PC-3 (cell line): ENCODE data around the gene FAM229B. TPM values are rescaled to one million over a fixed set of nuclear protein-coding genes. Genes with fewer than 3 reads are reported as not detected.

ENCODE experiments used
- ATAC-seq: fragments of 200-7000 bp; cut with Tn5 transposase; 2 replicates; pipeline ENCODE4 v1.9.1; 2020; ENCODE audit warnings: mild to moderate bottlenecking, moderate library complexity
- BruUV-seq: library from RNA; stranded (reverse); fragments of 400-500 nt; replicated peaks from 2 replicates; lab custom pipeline; 2021; lab: Mats Ljungman, UMichigan
- CTCF ChIA-PET: fragments of 300-600 bp; sonication (Branson Sonifier 250); formaldehyde crosslinking; loops from one replicate; lab custom pipeline; 2022; ENCODE audit warnings: antibody characterized with exemption; lab: Charles Lee
- POLR2A ChIA-PET: fragments of 300-600 bp; sonication (Branson Sonifier 250); formaldehyde crosslinking; loops from one replicate; lab custom pipeline; 2022; ENCODE audit warnings: antibody characterized with exemption; ENCODE audit not compliant: unreplicated experiment; lab: Charles Lee
- DNase-seq: peaks from one replicate; pipeline ENCODE4 v3.0.0-alpha.2; 2015
- H2AFZ ChIP-seq: fragments of 300-600 bp; sonication (generic); 2 replicates; pipeline ENCODE4 v1.6.0; 2016; ENCODE audit warnings: antibody characterized with exemption, low read length
- H3F3A ChIP-seq: fragments of 300-600 bp; sonication (generic); one replicate; pipeline ENCODE4 v1.6.0; 2017; ENCODE audit warnings: antibody characterized with exemption, low read length, control low read depth, mild to moderate bottlenecking; ENCODE audit not compliant: unreplicated experiment
- H3K27ac ChIP-seq: fragments of 300-600 bp; sonication (generic); 2 replicates; pipeline ENCODE4 v1.5.1; 2016; ENCODE audit warnings: mild to moderate bottlenecking, low read length
- H3K27me3 ChIP-seq: fragments of 300-600 bp; sonication (generic); 2 replicates; pipeline ENCODE4 v1.6.1; 2016; ENCODE audit warnings: low read length, mixed read lengths
- H3K36me3 ChIP-seq: fragments of 300-600 bp; sonication (generic); 2 replicates; pipeline ENCODE4 v1.6.1; 2016; ENCODE audit warnings: low read depth, mixed run types, low read length, mixed read lengths
- H3K4me1 ChIP-seq: fragments of 300-600 bp; sonication (generic); 2 replicates; pipeline ENCODE4 v1.5.1; 2016; ENCODE audit warnings: low read length; ENCODE audit not compliant: insufficient read depth
- H3K4me2 ChIP-seq: fragments of 300-600 bp; sonication (generic); 2 replicates; pipeline ENCODE4 v1.6.0; 2016; ENCODE audit warnings: low read length
- H3K4me3 ChIP-seq: fragments of 300-600 bp; sonication (generic); 2 replicates; pipeline ENCODE4 v1.5.1; 2016; ENCODE audit warnings: mild to moderate bottlenecking, low read length, mixed read lengths
- H3K79me2 ChIP-seq: fragments of 300-600 bp; sonication (generic); 2 replicates; pipeline ENCODE4 v1.6.1; 2017; ENCODE audit warnings: low read length, mixed read lengths
- H3K9ac ChIP-seq: fragments of 300-600 bp; sonication (generic); 2 replicates; pipeline ENCODE4 v1.6.0; 2016; ENCODE audit warnings: mild to moderate bottlenecking, low read length
- H3K9me2 ChIP-seq: fragments of 300-600 bp; sonication (generic); replicated peaks from 2 replicates; pipeline ENCODE4 v1.6.1; 2016; ENCODE audit warnings: mixed run types, low read length, mixed read lengths
- H3K9me3 ChIP-seq: fragments of 300-600 bp; sonication (generic); 2 replicates; pipeline ENCODE4 v1.6.1; 2016; ENCODE audit warnings: low read length, mixed read lengths
- H4K20me1 ChIP-seq: fragments of 300-600 bp; sonication (generic); 2 replicates; pipeline ENCODE4 v1.6.1; 2016; ENCODE audit warnings: low read length, mixed read lengths
- CTCF ChIP-seq: fragments of 300-600 bp; sonication (generic); conservative IDR thresholded peaks from 2 replicates; pipeline ENCODE4 v1.5.1; 2017; ENCODE audit warnings: antibody characterized with exemption, low read depth, mild to moderate bottlenecking, low read length
- EZH2 ChIP-seq: fragments of 300-600 bp; sonication (generic); IDR thresholded peaks from one replicate; pipeline ENCODE4 v1.6.1; 2017; ENCODE audit warnings: antibody characterized with exemption, mild to moderate bottlenecking, low read length; ENCODE audit not compliant: unreplicated experiment
- EZH2phosphoT487 ChIP-seq: fragments of 300-600 bp; sonication (generic); IDR thresholded peaks from 2 replicates; pipeline ENCODE4 v1.6.1; 2018; ENCODE audit warnings: mild to moderate bottlenecking, antibody characterized with exemption, low read length, borderline replicate concordance
- intact Hi-C: fragments of 100-400 bp; cut with micrococcal nuclease; formaldehyde crosslinking; loops from 2 replicates; pipeline ENCODE4 v1.9.0; 2023
- total RNA-seq: library from RNA; depleted of rRNA; stranded (reverse); fragments of >200 nt; gene quantifications from 2 replicates; pipeline ENCODE4 v1.2.3, GENCODE V29; 2014

The FAM229B gene
- total RNA-seq, 1 experiment from 2014 or later: 6.7 TPM

GRCh38 chr6:112118034-112118433 is 30.6 kb downstream of the FAM229B start:
- no peak overlapping the region for H3K4me3 ChIP-seq
- intact Hi-C loops: no loop called here
- no peak for ATAC-seq
- no peaks in the 10 kb centered on the region for H3K9me2 ChIP-seq
- CTCF ChIA-PET: interaction anchor here (0.6 kb wide), 1 partner anchor 43 kb away, joined by 8 read pairs; no protein-coding TSS in a partner anchor
- peaks cover 14% of the 10 kb centered on the region for H3K4me1 ChIP-seq
- no peaks in the 10 kb centered on the region for H3K9me3 ChIP-seq
- no peaks in the 10 kb centered on the region for H3F3A ChIP-seq
- peak overlapping the region; percentile 9 for H3K27ac ChIP-seq
- no peak for DNase-seq
- no peak overlapping the region for H3K9ac ChIP-seq
- peak overlapping the region; percentile 37; the same call in 1 of the 2 replicates for H2AFZ ChIP-seq
- no peaks in the 10 kb centered on the region for H3K36me3 ChIP-seq
- H3K4me2 ChIP-seq: no peak overlapping the region
- TF ChIP-seq EZH2phosphoT487 (no peak), CTCF (no peak), EZH2 (no peak)
- no peaks in the 10 kb centered on the region for H3K79me2 ChIP-seq
- no TSS peak for BruUV-seq
- no peaks in the 10 kb centered on the region for H3K27me3 ChIP-seq
- no peaks in the 10 kb centered on the region for H4K20me1 ChIP-seq
- POLR2A ChIA-PET: interaction anchor here (0.7 kb wide), 1 partner anchor 9 kb away, joined by 3 read pairs; no protein-coding TSS in a partner anchor

- no peaks in the 10 kb centered on the region for H3K9me3 ChIP-seq
- no peaks in the 10 kb centered on the region for H3K9me2 ChIP-seq
- no peak overlapping the region for H2AFZ ChIP-seq
- H3K9ac ChIP-seq: no peak overlapping the region
- ChIA-PET POLR2A (no interaction called here), CTCF (no interaction called here)
- intact Hi-C loops: no loop called here
- no peaks in the 10 kb centered on the region for H3K27me3 ChIP-seq
- no peaks in the 10 kb centered on the region for H4K20me1 ChIP-seq
- DNase-seq: no peak
- no peaks in the 10 kb centered on the region for H3K36me3 ChIP-seq
- H3K4me2 ChIP-seq: no peak overlapping the region
- no peak for TF ChIP-seq CTCF
- TF ChIP-seq EZH2: no peak
- no peak for TF ChIP-seq EZH2phosphoT487
- H3F3A ChIP-seq: no peaks in the 10 kb centered on the region
- peaks cover 5% of the 10 kb centered on the region for H3K4me1 ChIP-seq
- no peak overlapping the region for H3K27ac ChIP-seq
- no peak for ATAC-seq
- H3K79me2 ChIP-seq: no peaks in the 10 kb centered on the region
- no TSS peak for BruUV-seq
- H3K4me3 ChIP-seq: no peak overlapping the region
Observed at GRCh38 chr6:112122756-112123155, 35.4 kb downstream of the FAM229B start.

GRCh38 chr6:112123982-112124381 is 36.6 kb downstream of the FAM229B start:
- no TSS peak for BruUV-seq
- Histone ChIP-seq H4K20me1 (no peaks in the 10 kb centered on the region), H3K27ac (no peak overlapping the region), H3K9ac (no peak overlapping the region), H3F3A (no peaks in the 10 kb centered on the region), H3K36me3 (no peaks in the 10 kb centered on the region), H3K79me2 (no peaks in the 10 kb centered on the region), H3K4me1 (no peaks in the 10 kb centered on the region), H3K27me3 (no peaks in the 10 kb centered on the region), H3K4me3 (no peak overlapping the region), H2AFZ (no peak overlapping the region), H3K9me2 (no peaks in the 10 kb centered on the region), H3K9me3 (no peaks in the 10 kb centered on the region), H3K4me2 (no peak overlapping the region)
- ChIA-PET CTCF (no interaction called here), POLR2A (no interaction called here)
- intact Hi-C loops: no loop called here
- DNase-seq (no peak), ATAC-seq (no peak)
- TF ChIP-seq EZH2 (no peak), EZH2phosphoT487 (no peak), CTCF (no peak)
